NOMO-1 treated with DMSO at 0.1 percent for 48 hours (cell line): Measurements from ENCODE around the gene SRCIN1.
"Not testable (repeated sequence)": the region's sequence is repeated elsewhere in the genome, so short reads cannot be mapped to it uniquely, and the experiment has no call there.

Experiments used
- DNase-seq: peaks from one replicate; lab custom pipeline; 2025; ENCODE audit not compliant: unreplicated experiment; lab: John Stamatoyannopoulos, UW

The SRCIN1 gene

DNA sequence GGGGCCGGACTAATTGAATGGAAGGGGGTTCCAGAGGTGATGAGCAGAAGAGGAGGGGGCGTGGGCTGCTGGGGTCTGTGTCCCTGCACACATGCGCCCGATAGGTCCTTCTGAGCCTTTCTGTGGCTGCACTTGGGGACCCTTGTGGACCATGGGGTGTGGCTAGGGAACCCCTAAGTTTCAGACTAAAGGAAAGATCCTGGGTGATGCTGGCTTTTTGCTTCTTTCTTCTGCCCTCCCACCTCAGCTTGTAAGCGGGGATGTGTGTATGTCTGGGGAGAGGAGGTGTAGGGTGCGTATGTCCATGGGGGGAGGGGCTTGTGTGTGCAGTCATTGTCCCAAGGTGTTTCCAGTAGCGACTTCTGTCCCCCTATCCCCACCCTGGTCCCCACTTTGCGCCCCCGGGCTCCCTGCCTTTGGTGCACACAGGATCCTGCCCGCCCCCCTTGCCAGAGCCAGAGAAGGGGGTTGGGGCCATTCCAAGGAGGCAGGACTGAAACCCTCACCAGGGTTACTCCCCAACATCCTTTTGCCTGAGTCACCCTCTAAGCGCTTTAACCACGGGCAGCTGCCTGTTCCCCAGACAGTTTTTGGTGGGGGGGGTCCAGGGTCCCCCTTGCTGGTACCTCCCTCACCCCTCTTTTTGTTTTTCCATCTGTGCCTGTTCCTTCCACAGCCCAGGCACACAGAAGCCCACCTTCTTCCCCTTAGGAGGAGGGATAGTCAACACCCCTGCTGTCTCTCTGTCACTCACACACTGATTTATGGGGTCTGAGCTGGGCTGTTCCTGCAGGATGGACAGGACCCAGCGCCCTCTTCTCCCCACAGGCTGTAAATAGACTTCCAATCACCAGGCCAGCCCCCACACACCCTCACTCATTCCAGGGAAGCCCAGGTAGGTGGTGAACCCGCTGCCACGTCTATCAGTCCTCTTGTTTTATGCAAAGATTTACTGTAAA is 94.3 kb downstream of the SRCIN1 start:
- DNase-seq, result no peak

DNA sequence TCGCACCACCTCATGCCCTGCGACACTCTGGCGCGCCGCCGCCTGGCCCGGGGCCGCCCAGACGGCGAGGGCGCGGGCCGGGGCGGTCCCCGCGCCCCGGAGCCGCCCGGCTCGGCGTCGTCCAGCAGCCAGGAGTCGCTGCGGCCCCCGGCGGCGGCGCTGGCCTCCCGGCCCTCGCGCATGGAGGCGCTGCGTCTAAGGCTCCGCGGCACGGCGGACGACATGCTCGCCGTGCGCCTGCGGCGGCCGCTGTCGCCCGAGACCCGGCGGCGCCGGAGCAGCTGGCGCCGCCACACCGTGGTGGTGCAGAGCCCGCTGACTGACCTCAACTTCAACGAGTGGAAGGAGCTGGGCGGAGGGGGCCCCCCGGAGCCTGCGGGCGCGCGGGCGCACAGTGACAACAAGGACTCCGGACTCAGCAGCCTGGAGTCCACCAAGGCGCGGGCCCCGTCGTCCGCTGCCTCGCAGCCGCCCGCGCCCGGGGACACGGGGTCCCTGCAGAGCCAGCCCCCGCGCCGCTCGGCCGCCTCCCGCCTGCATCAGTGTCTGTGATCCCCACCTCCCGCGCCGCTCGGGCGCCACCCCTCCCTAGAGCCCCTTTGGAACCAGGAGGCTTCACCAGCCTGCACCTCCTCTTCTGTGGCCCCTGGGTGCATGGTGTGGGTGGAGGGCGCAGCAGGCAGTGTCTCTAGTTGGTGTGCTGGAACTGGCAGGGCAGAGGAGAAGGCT is 95.2 kb downstream of the SRCIN1 start:
- peak; percentile 24 for DNase-seq

DNA sequence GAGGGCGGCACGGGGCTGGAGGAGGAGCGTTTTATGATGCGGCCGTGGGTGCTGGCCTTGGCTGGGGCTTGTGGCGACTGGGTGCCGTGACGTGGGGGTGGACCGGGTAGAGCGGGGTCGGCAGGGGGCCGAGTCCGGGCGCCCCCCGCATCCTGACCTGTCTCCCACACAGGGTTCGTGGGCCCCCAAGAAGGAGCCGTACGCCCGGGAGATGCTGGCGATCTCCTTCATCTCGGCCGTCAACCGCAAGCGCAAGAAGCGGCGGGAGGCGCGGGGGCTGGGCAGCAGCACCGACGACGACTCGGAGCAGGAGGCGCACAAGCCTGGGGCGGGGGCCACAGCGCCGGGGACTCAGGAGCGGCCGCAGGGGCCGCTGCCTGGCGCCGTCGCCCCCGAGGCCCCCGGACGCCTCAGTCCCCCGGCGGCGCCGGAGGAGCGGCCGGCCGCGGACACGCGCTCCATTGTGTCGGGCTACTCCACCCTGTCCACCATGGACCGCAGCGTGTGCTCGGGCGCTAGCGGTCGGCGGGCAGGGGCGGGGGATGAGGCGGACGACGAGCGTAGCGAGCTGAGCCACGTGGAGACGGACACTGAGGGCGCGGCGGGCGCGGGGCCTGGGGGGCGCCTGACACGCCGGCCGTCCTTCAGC is 95.9 kb downstream of the SRCIN1 start:
- DNase-seq, result no peak

DNA sequence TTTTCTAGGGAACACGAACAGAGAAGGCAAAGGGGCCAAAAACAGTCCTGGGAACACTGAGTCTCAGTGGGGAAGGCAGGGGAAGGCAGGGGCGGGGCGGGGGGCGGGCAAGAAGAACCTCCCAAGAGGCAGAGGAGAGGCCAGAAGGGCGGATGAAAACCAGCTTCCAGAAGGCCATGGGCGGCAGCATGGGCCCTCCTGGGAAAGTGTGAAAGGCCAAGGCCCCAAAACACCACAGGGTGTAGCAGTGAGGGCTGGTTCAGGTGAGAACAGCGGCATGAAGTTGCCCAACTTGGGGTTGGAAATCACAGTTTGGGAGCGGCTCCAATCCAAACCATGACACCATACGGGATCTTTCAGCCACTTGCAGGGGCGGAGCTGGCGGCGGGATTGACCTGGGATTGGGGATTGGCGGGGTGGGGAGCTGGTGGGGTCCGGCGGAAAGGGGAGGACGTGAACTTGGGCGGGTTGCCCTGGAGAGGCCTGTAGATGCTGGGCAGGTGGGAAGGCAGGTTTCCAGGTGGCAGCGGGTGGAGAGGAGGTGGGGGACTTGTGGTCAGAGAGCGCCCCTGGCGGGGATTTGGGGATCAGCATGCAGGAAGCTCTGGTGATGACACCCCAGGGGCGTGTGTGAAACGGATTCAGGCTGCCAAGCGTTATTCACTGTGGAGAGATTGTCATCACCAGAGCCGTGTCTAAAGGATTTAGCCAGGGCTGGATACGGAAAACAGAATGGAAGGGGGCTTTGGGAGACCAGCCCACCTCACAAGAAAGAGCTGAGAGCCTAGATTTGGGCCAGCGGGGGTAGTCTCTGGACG is 96.6 kb downstream of the SRCIN1 start:
- peak; percentile 44 for DNase-seq

DNA sequence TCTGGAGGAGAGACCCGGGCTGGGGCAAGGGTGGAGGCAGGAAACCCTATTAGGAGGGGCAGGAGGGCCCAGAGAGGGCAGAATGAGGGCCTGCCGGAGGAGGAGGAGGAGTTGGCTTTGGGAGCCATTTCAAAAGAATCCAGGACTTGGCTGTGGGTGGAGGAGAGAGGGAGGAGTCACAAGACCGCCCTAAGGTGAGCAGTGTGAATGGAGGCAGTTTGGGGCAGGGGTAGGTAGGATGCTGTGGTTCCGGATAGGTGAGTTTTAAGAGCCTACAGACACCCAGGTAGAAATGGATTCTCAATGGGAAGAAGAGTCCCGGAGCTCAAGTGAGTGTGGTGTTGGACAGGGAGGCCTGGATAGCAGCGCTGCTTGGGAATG is 97.2 kb downstream of the SRCIN1 start:
- peak; percentile 27 for DNase-seq

DNA sequence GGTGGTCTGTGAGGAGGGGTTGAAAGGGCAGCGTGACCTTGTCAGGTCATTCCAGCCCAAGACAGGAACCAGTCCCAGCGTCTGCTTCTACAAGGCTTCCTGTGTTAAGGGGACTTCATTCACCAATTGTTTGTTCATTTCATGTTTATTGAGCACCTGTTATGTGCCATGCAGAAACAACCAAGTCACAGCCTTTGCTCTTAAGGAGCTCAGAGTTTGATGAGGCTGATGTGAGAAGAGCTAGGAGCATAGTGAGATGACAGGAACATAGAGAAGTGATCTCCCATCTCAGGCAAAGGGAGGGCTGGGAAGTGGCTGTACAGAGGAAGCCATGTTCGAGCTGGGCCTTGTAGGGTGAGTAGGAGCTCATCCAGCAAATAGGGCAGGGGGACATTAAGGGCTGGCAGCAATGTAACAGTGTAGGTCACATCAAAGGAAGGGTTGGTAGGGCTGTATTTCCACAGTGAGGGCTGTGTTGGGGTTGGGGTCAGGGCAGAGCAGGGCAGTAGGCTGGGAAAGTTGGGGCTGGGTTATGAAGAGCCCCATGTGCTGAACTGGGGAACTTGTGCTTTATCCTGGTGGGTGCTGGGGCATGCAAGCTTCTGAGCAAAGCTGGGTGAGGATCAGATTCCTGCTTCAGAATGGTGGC is 97.7 kb downstream of the SRCIN1 start:
- DNase-seq, result no peak

DNA sequence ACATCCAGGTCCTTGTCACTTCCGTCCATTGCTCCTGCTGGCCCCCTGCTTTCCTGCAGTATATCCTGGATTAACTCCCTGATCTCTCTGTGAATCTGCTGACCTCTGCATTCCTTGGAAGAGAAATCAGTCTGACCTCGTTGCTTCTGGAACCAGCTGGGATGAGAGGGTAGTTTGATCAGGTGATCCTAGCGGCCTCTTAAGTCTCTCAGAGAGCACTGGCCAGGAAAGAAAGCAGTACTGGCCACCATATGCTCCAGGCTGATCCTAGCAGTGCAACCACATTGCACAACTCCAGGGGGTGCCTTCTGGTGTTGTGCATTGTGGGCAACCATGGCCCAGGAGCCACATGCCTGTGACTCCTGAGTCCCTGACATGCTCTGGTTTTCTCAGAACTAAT is 98.3 kb downstream of the SRCIN1 start:
- no peak for DNase-seq

DNA sequence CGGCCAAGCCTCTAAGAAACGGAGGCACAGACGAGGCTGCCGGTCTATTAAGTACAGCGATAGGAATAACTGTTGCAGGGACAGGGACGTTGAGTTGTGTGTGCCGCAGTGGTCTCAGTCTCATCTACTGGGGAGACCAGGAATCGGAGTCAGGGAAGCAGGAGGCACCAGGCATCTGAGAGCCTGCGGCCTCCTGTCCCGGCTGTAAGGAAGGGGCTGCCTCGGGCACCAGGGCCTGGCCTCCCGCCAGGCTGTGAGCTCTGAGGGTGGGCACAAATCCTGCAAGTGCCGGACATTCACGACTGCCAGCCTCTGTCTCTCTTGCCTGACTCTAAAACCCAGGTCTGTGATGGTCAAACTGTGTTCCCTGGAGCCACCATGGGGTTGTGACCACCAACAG is 101.5 kb downstream of the SRCIN1 start:
- DNase-seq, result no peak

DNA sequence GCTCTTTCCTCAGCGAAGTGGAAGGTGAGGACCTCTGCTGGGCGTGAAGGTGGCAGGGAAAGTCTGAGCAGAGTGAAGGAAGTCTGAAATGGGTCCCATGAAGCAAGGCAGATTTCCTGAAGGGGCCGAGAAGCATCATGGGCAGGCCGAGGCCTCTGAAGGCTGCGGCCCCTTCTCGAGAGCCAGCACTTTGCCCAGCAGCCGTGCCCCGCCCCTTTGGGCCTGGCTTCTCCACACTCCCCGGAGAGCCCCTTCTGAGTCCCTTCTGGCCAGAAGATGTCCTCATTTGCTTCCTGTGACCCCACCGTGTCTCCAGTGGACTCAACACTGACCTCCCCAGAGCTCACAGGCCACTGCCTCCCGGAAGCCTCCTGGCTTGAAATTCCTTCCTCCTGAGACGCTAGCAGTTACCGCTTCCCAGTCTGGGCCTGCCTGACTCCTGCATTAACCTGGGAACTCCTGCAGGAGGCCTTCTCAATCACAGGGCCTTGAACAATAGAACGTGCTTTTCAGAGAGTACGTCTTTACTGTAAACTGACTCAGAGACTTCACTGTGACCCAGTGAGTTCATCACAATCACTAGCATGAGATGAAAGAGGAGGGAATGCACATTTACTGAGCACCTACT is 102.4 kb downstream of the SRCIN1 start:
- not testable (repeated sequence) for DNase-seq

DNA sequence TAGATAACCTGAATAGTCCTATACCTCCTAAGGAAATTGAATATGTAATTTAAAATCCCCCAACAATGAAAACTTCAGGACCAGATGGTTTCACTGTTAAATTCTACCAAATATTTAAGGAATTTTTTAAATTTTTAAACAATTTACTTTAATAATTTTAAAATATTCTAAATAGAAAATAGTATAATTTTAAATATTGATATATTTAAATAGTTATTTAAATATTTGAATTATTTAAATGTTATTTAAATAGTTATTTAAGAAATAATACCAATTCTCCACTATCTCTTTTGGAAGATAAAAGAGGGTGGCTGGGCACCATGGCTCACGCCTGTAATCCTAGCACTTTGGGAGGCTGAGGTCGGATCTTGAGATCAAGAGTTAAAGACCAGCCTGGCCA is 104.0 kb downstream of the SRCIN1 start:
- not testable (repeated sequence) for DNase-seq

DNA sequence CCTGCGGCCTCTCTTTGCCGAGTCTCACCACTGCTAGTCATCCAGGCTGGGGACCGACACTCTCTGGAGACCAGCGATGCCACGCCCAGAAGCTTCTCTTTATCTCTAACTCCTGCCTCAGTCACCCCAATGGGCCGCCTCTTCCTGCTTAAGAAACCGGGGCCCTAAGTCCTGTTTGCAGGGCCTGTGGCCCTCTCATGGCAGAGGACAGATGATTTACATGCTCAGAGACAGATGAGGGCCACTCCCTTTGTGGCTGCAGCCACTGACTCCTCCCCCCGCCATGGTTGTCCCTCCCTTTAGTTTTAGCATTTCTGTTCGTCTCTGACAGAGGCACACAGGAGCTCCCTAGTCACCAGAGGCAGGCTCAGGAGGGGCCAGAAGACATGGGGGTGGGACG is 106.5 kb downstream of the SRCIN1 start:
- DNase-seq, result not testable (repeated sequence)

DNA sequence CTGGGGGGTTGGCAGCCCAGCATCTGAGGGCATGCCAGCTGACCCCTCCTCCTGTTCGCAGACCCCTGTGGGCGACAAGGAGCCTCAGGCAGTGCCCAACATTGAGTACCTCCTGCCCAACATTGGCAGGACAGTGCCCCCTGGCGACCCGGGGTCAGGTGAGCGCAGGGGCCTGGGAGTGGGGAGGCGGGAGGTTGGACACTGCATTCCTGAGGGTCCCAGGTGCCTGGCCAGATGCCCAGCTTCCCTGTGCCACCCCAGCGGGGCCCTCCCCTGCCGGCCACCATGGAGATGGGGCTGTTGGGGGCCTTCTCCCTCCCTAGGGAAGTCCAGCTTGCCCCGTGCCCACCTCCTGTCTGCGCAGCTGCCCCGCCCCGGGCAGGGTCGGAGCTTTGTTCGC is 107.4 kb downstream of the SRCIN1 start:
- DNase-seq, result no peak

DNA sequence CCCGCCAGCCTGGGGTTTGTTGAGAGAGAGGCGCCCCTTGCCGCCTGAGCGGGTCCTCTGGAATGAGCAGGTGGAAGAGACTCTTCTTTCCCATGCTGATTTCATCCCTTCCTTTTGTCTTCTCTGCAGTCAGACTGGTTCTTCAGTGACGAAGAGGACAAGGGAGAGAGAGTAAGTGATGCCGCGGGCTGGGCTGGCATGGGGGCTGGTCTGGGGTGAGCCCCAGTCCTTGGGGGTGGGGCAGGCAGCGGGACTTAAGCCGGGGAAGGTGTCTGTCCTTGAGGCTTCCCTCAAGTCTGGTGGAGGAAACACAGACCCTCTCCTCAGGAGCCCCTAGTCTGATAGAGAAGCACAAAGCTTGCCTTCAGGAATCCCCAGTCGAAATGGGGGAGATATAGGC is 108.1 kb downstream of the SRCIN1 start:
- DNase-seq, result not testable (repeated sequence)

DNA sequence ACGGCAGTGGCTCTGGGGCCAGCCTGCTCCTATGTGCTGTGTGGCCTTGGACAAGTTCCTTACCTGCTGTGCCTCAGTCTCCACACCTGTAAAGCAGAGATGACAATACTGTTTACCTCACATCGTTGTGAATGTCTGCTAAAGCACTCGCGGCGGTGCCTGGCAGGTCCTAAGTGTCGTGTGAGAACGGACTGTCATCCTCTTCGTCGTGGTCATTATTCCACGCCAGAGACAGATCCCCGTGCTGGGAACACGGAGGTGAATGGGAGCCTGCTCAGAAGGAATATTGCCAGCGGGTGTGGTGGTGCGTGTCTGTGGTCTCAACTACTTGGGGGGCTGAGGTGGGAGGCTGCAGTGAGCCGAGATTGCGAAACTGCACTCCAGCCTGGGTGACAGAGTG is 111.6 kb downstream of the SRCIN1 start:
- DNase-seq, result not testable (repeated sequence)

DNA sequence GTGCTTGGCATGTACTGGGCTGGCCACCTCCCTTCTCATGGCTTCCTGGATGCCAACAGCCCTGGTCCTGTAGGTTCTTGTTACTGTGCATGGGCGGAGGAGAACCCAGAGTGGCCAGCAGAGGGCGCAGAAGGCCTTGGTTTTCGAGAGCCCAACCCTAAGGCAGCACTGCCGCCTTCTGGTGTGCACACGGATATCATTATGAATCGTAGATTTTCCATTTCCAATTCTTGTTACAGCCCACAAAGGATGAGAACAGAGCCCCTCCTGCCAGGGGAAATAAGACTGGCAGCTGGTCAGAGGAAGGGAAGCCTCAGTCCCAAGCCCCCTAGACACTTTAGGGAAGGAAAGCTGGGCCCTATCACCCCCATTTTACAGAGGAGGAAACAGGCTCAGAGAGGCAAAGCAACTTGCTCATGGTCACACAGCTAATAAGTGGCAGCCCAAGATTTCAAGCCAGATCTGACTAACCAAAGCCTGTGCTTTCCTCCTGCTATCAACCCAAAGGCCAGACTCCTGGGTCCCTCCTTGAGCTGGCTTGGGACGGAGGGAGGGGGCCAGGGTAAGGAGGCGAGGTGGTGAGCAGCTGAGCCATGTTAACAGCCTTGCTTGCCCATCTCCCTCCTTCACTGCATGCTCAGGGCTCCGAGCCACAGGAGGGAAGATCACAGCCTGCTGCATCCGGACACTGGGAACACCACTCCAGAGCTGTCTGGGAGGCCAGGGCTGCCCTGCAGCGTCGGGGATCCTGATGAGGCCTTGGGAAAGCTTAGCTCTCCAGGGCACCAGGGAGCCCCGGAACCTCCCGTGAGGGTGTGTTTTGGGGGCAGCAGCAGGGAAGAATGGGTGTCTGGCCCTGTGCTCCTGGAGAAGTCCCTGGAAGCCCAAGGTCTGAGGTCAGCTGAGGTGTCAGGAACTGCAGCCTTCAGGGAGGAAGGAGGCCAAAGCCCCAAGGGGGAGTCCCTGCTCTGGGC is 113.4 kb downstream of the SRCIN1 start:
- peak; percentile 73 for DNase-seq

DNA sequence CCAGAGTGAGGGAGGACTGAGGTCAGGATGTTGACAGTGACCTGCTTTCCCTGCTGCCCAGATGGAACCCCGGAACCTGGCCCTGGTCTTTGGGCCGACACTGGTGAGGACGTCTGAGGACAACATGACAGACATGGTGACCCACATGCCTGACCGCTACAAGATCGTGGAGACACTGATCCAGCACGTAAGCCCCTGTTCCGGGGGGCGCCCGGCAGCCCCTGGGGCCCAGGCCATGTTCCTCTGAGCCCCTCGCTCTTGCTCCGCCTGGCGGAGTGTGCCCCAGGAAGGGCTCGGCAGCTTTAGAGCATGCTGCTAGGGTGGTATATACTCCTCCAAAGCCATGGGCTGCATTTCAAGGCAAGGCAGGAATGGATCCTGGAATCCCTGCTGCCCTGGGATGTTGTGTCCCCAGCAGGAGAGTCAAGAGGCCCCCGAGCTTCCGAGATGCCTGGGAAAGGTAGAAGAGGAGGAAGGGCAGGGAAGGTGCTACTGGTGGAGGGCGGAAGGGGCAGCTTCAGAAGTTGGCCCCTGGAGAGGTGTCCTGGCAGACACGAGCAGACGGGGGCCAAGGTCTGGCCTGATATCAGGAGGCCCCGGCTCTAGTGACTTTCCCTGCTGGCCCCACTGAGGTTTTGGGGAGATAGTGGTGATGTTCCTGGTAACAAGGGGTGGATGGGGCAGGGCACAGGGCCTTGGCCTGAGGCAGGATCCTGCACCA is 114.2 kb downstream of the SRCIN1 start:
- DNase-seq, result not testable (repeated sequence)

DNA sequence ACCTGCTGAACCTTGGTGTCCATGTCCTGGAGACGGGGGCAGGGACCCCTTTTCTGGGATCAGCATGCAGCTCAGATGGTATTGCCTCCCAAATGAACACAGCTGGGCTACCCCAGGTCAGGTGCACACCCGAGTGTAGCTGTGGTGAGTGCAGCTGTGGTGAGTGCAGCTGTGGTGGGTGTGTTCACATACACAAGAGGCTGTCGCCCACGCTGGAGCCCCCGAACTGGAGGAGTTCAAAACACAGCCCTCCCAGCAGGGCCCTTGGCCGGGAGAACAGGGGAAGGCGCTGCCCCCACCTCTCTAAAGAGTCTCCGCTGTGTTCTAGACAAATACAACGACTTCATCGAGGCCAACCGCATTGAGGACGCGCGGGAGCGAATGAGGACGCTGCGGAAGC is 116.0 kb downstream of the SRCIN1 start:
- not testable (repeated sequence) for DNase-seq

DNA sequence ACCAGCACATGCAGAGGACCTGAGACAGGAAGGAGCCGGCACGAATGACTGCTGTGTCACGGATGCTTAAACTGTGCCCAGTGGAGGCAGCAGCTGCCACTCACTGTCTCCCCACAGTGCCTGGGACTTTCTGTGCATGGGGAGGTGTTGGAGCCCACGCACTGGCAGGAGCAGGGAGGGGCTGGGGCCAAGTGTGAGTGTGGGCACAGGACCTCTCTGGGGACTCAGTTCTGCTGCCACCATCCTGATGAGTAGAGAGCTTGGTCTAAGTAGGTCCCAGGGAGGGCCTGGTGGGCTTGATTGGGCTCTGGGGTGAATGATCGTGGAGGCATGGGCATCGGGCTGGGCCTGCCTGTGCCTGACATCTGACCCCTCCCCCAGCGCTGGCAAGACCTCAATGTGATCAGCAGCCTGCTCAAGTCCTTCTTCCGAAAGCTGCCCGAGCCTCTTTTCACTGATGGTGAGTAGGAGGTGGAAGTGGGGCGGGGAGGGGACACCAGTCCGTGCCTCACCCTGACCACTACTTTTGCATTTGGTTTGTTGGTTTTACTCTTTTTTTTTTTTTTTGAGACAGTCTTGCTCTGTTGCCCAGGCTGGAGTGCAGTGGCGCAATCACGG is 120.0 kb downstream of the SRCIN1 start:
- not testable (repeated sequence) for DNase-seq
